PC-9 (cell line): ENCODE results near the gene SCAF4.

Source experiments
- CTCF ChIP-seq: fragments of 200-600 bp; sonication (generic); conservative IDR thresholded peaks from 2 replicates; pipeline ENCODE4 v1.6.1; 2017; ENCODE audit warnings: mixed run types, antibody characterized with exemption, mild to moderate bottlenecking, moderate library complexity
- EZH2 ChIP-seq: fragments of 200-600 bp; sonication (generic); IDR thresholded peaks from 2 replicates; pipeline ENCODE4 v1.8.0; 2017; ENCODE audit warnings: antibody characterized with exemption, low read depth

- no peak for TF ChIP-seq CTCF
- no peak for TF ChIP-seq EZH2
These were observed 44.8 kb downstream of the SCAF4 start for GRCh38 chr21:31687108-31687507.
